Measurements from ENCODE around the gene KIF5C. TPM values are rescaled to one million over a fixed set of nuclear protein-coding genes. Genes with fewer than 3 reads are reported as not detected.

KIF5C gene
- total and polyA plus RNA-seq, 2 experiments from 2014 or later = 45.0 to 49.1 TPM

DNA sequence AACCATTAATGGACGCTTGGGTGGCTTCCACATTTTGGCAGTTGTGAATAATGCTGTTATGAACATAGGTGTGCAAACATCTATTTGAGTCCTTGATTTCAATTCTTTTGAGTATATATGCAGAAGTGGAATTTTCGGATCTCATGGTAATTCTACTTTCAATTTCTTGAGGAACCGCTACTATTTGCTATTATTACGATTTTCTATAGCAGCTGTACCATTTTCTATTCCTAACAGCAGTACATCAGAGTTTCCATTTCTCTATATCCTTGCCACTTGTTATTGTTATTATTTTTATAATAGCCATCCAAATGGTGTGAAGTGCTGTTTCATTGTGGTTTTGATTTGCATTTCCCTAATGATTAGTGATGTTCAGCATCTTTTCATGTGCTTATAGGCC, 69.5 kb downstream of the KIF5C start:
- no peak for ATAC-seq
- Histone ChIP-seq H3K4me2 (no peak overlapping the region), H3K27me3 (ENCODE audit: insufficient read depth) (no peaks in the 10 kb centered on the region), H3K4me1 (ENCODE audit: insufficient read depth) (no peaks in the 10 kb centered on the region), H3K9me2 (ENCODE audit: insufficient read depth) (no peaks in the 10 kb centered on the region), H3K27ac (ENCODE audit: low read depth) (no peak overlapping the region), H2AFZ (no peak overlapping the region), H3K79me2 (replicated peaks; ENCODE audit: insufficient read depth) (no peaks in the 10 kb centered on the region), H4K20me1 (replicated peaks; ENCODE audit: insufficient read depth) (no peaks in the 10 kb centered on the region), H3F3A (replicated peaks; ENCODE audit: low read depth) (no peaks in the 10 kb centered on the region), H3K4me3 (no peak overlapping the region), H3K36me3 (ENCODE audit: insufficient read depth) (0 out of 2 replicates have a peak, but pooled peaks cover 4% of the 10 kb centered on the region)
- Mint-ChIP-seq H3K27me3 (ENCODE audit: insufficient read depth, low read depth, poor library complexity) (no peaks in the 10 kb centered on the region), H3K4me1 (no peaks in the 10 kb centered on the region), H3K27ac (no peak overlapping the region), H3K9me3 (no peaks in the 10 kb centered on the region), H3K36me3 (ENCODE audit: low read depth) (peaks cover 38% of the 10 kb centered on the region), H3K4me3 (no peak overlapping the region)
- DNase-seq (ENCODE audit: low spot score) = no peak
- TF ChIP-seq JUNB (IDR thresholded peaks at IDR 0.05; ENCODE audit: unreplicated experiment) (no peak), POLR2AphosphoS5 (IDR thresholded peaks at IDR 0.05; ENCODE audit: low read depth) (no peak), EZH2phosphoT487 (IDR thresholded peaks at IDR 0.05; ENCODE audit: unreplicated experiment) (no peak), EZH2 (IDR thresholded peaks at IDR 0.05; ENCODE audit: low read depth, unreplicated experiment) (no peak), STAT1 (IDR thresholded peaks at IDR 0.05; ENCODE audit: unreplicated experiment) (no peak), ZNF114 (CRISPR knock-in tag; IDR thresholded peaks at IDR 0.05) (no peak), NANOG (IDR thresholded peaks at IDR 0.05; ENCODE audit: borderline replicate concordance) (no peak), ZNF331 (CRISPR knock-in tag; IDR thresholded peaks at IDR 0.05; ENCODE audit: low read depth) (no peak), CREB1 (CRISPR knock-in tag; IDR thresholded peaks at IDR 0.05; ENCODE audit: low read depth) (no peak)
- TF ChIP-seq, protein P1, sequence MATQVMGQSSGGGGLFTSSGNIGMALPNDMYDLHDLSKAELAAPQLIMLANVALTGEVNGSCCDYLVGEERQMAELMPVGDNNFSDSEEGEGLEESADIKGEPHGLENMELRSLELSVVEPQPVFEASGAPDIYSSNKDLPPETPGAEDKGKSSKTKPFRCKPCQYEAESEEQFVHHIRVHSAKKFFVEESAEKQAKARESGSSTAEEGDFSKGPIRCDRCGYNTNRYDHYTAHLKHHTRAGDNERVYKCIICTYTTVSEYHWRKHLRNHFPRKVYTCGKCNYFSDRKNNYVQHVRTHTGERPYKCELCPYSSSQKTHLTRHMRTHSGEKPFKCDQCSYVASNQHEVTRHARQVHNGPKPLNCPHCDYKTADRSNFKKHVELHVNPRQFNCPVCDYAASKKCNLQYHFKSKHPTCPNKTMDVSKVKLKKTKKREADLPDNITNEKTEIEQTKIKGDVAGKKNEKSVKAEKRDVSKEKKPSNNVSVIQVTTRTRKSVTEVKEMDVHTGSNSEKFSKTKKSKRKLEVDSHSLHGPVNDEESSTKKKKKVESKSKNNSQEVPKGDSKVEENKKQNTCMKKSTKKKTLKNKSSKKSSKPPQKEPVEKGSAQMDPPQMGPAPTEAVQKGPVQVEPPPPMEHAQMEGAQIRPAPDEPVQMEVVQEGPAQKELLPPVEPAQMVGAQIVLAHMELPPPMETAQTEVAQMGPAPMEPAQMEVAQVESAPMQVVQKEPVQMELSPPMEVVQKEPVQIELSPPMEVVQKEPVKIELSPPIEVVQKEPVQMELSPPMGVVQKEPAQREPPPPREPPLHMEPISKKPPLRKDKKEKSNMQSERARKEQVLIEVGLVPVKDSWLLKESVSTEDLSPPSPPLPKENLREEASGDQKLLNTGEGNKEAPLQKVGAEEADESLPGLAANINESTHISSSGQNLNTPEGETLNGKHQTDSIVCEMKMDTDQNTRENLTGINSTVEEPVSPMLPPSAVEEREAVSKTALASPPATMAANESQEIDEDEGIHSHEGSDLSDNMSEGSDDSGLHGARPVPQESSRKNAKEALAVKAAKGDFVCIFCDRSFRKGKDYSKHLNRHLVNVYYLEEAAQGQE (IDR thresholded peaks at IDR 0.05; ENCODE audit: unreplicated experiment) = no peak
- TF ChIP-seq, protein P2, sequence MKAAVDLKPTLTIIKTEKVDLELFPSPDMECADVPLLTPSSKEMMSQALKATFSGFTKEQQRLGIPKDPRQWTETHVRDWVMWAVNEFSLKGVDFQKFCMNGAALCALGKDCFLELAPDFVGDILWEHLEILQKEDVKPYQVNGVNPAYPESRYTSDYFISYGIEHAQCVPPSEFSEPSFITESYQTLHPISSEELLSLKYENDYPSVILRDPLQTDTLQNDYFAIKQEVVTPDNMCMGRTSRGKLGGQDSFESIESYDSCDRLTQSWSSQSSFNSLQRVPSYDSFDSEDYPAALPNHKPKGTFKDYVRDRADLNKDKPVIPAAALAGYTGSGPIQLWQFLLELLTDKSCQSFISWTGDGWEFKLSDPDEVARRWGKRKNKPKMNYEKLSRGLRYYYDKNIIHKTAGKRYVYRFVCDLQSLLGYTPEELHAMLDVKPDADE (IDR thresholded peaks at IDR 0.05) = no peak
- TF ChIP-seq, protein P3, sequence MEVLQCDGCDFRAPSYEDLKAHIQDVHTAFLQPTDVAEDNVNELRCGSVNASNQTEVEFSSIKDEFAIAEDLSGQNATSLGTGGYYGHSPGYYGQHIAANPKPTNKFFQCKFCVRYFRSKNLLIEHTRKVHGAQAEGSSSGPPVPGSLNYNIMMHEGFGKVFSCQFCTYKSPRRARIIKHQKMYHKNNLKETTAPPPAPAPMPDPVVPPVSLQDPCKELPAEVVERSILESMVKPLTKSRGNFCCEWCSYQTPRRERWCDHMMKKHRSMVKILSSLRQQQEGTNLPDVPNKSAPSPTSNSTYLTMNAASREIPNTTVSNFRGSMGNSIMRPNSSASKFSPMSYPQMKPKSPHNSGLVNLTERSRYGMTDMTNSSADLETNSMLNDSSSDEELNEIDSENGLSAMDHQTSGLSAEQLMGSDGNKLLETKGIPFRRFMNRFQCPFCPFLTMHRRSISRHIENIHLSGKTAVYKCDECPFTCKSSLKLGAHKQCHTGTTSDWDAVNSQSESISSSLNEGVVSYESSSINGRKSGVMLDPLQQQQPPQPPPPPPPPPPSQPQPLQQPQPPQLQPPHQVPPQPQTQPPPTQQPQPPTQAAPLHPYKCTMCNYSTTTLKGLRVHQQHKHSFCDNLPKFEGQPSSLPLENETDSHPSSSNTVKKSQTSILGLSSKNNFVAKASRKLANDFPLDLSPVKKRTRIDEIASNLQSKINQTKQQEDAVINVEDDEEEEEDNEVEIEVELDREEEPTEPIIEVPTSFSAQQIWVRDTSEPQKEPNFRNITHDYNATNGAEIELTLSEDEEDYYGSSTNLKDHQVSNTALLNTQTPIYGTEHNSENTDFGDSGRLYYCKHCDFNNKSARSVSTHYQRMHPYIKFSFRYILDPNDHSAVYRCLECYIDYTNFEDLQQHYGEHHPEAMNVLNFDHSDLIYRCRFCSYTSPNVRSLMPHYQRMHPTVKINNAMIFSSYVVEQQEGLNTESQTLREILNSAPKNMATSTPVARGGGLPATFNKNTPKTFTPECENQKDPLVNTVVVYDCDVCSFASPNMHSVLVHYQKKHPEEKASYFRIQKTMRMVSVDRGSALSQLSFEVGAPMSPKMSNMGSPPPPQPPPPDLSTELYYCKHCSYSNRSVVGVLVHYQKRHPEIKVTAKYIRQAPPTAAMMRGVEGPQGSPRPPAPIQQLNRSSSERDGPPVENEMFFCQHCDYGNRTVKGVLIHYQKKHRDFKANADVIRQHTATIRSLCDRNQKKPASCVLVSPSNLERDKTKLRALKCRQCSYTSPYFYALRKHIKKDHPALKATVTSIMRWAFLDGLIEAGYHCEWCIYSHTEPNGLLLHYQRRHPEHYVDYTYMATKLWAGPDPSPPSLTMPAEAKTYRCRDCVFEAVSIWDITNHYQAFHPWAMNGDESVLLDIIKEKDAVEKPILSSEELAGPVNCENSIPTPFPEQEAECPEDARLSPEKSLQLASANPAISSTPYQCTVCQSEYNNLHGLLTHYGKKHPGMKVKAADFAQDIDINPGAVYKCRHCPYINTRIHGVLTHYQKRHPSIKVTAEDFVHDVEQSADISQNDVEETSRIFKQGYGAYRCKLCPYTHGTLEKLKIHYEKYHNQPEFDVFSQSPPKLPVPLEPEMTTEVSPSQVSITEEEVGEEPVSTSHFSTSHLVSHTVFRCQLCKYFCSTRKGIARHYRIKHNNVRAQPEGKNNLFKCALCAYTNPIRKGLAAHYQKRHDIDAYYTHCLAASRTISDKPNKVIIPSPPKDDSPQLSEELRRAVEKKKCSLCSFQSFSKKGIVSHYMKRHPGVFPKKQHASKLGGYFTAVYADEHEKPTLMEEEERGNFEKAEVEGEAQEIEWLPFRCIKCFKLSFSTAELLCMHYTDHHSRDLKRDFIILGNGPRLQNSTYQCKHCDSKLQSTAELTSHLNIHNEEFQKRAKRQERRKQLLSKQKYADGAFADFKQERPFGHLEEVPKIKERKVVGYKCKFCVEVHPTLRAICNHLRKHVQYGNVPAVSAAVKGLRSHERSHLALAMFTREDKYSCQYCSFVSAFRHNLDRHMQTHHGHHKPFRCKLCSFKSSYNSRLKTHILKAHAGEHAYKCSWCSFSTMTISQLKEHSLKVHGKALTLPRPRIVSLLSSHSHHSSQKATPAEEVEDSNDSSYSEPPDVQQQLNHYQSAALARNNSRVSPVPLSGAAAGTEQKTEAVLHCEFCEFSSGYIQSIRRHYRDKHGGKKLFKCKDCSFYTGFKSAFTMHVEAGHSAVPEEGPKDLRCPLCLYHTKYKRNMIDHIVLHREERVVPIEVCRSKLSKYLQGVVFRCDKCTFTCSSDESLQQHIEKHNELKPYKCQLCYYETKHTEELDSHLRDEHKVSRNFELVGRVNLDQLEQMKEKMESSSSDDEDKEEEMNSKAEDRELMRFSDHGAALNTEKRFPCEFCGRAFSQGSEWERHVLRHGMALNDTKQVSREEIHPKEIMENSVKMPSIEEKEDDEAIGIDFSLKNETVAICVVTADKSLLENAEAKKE (CRISPR knock-in tag; IDR thresholded peaks at IDR 0.05) = no peak
- TF ChIP-seq, protein P4, sequence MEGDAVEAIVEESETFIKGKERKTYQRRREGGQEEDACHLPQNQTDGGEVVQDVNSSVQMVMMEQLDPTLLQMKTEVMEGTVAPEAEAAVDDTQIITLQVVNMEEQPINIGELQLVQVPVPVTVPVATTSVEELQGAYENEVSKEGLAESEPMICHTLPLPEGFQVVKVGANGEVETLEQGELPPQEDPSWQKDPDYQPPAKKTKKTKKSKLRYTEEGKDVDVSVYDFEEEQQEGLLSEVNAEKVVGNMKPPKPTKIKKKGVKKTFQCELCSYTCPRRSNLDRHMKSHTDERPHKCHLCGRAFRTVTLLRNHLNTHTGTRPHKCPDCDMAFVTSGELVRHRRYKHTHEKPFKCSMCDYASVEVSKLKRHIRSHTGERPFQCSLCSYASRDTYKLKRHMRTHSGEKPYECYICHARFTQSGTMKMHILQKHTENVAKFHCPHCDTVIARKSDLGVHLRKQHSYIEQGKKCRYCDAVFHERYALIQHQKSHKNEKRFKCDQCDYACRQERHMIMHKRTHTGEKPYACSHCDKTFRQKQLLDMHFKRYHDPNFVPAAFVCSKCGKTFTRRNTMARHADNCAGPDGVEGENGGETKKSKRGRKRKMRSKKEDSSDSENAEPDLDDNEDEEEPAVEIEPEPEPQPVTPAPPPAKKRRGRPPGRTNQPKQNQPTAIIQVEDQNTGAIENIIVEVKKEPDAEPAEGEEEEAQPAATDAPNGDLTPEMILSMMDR (conservative IDR thresholded peaks at IDR 0.05; ENCODE audit: low read depth in 2 of 2) = no peak

All from GM23338 (cell line).